8988T (cell line): Measurements from ENCODE around the gene MAP3K13.

Source experiments
- DNase-seq: peaks from one replicate; pipeline ENCODE4 v3.0.0; 2011

MAP3K13 gene

DNA sequence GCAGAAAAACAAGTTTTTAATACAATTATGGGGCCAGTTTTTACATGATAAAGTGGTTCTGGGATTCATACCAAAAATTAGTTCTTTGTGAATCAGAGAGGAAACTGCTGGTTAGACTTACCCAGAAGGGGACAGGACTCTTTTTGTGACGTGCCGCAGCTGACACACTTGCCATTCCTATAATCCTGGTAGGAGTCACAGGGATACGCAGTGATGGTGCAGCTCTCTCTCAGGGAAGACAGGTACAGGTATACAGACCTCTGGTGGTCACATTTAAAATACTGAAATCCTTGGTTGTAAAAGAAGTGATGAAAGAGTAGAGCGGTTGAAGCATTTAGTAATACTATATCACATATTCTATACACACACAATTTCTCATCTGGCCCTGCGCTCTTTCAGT is 156.1 kb downstream of the MAP3K13 start:
- DNase-seq, result no peak

DNA sequence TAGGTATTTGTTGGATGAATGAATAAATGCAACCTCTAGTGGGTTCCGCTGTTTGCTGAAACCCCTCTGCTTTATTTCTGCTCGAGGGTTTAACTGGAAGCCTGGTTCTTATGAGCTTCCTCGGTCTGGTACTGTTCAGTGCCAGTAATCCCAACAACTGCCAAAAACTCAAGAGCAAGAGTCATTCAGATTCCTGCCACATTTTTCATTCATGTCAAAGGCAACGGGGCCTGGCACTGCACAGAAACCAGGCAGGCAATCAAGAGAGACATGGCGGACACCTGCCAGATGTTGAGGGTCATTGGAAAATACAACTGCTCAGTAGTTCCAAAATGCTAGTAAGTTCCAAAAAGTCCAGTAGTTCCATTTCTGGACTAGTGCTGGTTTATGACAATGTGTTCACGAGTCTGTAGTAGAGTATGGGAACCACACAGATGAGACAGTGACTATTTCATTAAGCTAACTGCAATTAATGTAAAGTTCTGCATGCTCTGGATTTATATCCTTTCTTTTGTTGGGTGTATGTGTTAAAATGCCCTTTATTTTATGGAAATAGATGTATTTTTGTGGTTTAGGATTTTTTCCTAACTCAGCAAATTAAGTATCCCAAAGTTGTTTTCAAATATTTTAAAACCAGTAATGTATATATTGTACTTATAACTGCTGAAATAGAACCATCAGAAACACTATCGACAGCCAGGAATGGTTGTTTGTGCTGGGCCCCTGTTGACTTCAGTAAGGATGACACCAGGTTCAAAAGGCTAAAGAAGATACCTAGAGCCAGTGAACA is 158.6 kb downstream of the MAP3K13 start:
- no peak for DNase-seq

DNA sequence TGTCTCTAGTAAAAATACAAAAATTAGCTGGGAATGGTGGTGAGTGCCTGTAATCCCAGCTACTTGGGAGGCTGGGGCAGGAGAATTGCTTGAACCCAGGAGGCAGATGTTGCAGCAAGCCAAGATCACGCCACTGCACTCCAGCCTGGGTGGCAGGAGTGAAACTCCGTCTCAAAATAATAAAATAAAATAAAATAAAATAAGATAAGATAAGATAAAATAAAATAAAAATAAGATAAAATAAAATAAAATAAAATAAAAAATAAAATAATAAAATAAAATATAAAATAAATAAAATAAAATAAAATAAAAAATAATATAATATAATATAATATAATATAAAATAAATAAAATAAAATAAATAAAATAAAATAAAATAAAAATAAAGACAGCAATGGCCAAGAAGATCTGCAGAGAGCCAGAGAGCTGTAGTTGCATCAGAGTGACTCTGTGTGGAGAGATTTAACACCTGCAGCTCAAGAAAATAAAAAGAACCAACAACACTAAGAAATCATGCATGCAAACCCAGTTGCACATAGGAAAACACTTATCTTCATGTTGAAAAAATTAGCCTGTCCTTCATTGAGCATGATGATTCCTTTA is 163.5 kb downstream of the MAP3K13 start:
- no peak for DNase-seq

DNA sequence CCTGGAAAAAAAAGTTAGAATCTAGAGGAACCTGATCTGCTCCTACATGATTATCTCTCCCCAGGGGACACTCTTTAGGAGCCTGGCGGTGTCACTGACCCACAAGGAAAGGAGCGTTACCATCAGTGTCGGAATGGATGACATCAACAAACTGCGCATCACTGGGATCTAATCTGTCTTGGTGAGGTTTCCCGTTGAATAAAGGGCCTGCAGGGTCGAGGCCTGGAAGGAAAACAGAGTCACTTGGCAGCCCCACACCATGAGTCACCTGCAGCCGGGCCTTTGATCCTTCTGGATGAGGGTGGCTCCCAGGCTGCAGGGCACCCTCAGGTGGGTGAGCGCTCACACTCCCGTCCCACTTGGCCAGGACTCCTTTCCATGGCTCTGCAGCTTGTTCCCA is 164.4 kb downstream of the MAP3K13 start:
- DNase-seq, result no peak

DNA sequence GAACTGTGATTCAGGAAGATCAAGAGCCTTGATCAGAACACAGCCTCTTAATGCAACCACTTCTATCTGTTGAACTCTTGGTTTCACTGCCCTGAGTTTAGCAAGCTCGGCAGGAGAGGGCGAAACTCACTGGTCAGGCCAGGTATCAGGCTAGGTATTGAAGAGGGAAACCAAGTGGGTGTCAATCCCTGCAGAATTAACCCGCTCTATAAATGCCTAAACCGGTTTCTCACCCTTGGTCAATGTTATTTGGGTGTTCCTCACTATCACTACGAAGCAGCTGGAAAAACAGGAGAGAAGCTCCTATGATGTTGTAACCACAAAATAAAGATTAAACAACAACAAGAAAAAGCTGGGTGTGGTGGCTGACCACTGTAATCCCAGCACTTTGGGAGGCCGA is 165.6 kb downstream of the MAP3K13 start:
- DNase-seq, result no peak

DNA sequence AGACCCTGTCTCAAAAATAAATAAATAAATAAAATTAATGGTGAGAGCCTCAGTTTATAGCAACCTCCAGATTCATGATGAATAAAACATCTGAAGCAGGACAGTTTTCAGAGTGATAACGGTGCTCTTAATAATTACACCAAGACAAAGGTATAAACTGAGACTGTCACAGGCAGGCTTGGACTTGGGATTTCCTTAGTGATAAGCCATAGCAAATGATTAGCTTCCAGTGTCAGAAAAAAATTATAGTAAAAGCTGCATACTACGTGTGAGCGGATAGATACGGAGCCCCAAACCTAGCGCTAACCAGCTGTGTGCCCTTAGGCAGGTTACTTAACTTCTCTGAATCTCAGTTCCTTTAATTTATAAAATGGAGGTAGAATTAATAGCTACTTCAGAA is 167.9 kb downstream of the MAP3K13 start:
- no peak for DNase-seq

DNA sequence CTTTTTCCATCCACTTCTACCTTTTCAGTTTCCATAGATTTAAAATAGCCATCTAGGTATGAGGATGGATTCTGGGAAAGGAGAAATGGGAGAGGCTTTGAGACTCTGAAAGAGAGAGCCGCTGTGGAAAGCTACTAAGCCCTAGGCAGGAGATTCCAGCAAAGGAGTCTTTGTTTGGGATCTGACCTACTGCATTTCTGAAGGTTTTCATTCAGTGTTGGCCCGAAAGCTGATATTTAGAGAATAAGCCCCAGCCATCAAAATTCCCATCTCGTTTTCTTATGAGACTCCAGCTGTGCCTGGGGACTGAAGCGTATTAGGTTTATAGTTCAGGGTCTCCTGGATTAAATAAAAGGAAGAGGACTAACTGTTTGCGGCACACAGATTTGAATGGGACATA is 170.0 kb downstream of the MAP3K13 start:
- DNase-seq, result no peak

DNA sequence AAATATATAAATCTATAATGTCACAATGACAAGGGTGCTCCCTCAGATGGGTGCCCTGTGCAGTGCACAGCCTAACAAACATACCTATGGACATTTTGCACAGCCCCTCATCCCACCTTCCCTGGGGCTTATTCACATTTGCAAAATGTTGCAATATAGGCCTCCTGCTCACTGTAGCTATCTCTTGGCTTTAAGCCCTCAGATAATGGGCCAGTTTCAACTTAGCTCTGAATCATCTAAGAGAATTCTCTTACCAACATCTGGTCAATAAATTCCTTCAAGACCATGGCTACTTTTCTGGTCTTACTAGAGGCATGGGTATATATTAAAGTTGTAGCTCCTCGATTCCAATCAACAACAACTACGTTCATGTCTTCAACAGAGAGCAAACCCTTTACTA is 171.6 kb downstream of the MAP3K13 start:
- DNase-seq, result no peak

DNA sequence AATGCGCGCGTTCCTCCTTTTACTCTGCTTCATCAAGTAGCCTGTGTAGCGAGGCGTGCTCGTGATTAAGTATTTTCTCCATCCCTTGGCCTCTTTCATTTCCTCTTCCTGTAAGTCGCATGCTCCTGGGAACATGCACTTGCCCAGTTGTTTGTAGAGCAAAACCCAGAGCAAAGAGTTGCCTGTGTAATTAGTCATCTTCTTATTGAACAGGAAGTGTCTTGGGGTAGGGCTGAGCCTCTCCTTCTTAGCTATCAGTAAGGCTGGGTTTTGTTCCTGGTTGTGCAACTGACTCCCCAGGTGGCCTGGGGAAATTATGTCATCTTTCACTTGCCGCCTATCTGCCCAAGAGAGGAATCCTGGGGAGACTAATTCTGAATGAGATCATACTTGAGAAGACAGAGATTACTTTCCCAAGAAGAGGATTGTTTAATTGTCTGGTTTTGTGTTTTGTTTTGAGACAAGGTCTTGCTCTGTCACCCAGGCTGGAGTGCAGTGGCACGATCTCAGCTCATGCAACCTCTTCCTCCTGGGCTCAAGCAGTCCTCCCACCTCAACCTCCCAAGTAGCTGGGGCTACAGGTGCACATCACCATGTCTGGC is 174.5 kb downstream of the MAP3K13 start:
- peak; percentile 41 for DNase-seq
